Adipocyte (in vitro differentiated cells): Measurements from ENCODE around the gene PDE4B.
A peak's percentile ranks its signal among the peaks of the same experiment; 100 is the strongest.

Experiments
- DNase-seq: peaks from one replicate; pipeline ENCODE4 v3.0.0-alpha.2; 2015; ENCODE audit warnings: low read depth
- H3K27me3 ChIP-seq: replicated peaks from 2 replicates; pipeline ENCODE4 v1.7.0; 2013; ENCODE audit warnings: mild to moderate bottlenecking, low read length, moderate library complexity; ENCODE audit not compliant: control insufficient read depth, insufficient read depth
- H3K36me3 ChIP-seq: 2 replicates; pipeline ENCODE4 v1.7.0; 2013; ENCODE audit warnings: low read length, mild to moderate bottlenecking, moderate library complexity; ENCODE audit not compliant: control insufficient read depth, insufficient read depth, severe bottlenecking
- H3K4me1 ChIP-seq: 2 replicates; pipeline ENCODE4 v1.7.0; 2013; ENCODE audit warnings: mild to moderate bottlenecking, low read length, moderate library complexity; ENCODE audit not compliant: control insufficient read depth, insufficient read depth
- H3K4me3 ChIP-seq: 2 replicates; pipeline ENCODE4 v1.7.0; 2013; ENCODE audit warnings: mild to moderate bottlenecking, low read length, moderate library complexity
- H3K9ac ChIP-seq: 2 replicates; pipeline ENCODE4 v1.7.0; 2013; ENCODE audit warnings: mild to moderate bottlenecking, low read length, moderate library complexity
- H3K9me3 ChIP-seq: 2 replicates; pipeline ENCODE4 v1.7.0; 2013; ENCODE audit warnings: mild to moderate bottlenecking, low read length, moderate library complexity; ENCODE audit not compliant: control insufficient read depth

Gene PDE4B

DNA sequence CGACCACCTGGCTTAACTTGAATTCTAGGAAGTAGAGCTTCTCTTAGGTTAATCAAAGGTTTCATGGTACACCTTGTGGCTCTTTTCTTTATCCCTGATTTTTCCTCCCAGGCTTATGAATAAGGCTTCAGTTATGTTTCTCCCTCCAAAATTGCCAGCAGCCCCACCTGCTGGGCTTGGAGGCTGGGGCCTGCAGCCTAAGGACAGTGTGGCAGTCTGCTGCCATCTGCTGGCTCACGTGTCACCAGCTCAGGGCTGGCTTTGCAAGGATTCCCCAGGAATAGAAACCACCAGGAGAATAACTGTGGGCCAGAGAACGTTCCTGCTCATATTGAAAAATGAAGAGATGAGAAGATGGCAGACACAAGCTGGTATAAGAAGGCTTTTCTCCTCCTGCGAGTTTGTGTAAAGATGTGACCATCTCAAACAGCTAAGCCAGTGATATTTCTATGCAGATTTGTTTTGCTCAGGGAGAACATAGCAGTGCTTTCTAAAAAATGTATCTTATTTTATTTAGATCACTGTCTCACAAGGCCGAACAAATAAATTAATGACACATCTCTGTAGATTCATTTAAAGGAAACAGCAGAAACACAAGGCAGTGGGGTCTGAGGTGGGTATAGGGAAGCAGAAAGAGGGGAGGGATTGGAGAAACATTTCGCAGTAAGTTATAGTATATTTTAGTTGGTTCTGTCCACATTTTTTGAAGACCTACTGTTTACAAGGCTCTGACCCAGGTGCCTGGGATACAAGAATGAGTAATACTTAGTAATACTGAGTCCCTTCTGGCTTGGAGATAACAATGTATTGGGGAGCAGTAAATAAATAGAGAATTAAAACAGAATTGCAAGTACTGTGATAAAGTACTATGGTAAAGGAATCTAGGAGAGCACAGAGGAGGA, 450.2 kb downstream of the PDE4B start:
- peak; percentile 95 for DNase-seq
- H3K4me1 ChIP-seq: peaks cover 21% of the 10 kb centered on the region
- H3K36me3 ChIP-seq: no peaks in the 10 kb centered on the region
- H3K27me3 ChIP-seq: no peaks in the 10 kb centered on the region
- H3K4me3 ChIP-seq: no peak overlapping the region
- no peak overlapping the region for H3K9ac ChIP-seq
- no peaks in the 10 kb centered on the region for H3K9me3 ChIP-seq

- H3K36me3 ChIP-seq: no peaks in the 10 kb centered on the region
- no peaks in the 10 kb centered on the region for H3K27me3 ChIP-seq
- DNase-seq: no peak
- peaks cover 17% of the 10 kb centered on the region for H3K4me1 ChIP-seq
- H3K9me3 ChIP-seq: no peaks in the 10 kb centered on the region
- no peak overlapping the region for H3K4me3 ChIP-seq
- no peak overlapping the region for H3K9ac ChIP-seq
Observed at GRCh38 chr1:66243548-66244130, 450.9 kb downstream of the PDE4B start.

DNA sequence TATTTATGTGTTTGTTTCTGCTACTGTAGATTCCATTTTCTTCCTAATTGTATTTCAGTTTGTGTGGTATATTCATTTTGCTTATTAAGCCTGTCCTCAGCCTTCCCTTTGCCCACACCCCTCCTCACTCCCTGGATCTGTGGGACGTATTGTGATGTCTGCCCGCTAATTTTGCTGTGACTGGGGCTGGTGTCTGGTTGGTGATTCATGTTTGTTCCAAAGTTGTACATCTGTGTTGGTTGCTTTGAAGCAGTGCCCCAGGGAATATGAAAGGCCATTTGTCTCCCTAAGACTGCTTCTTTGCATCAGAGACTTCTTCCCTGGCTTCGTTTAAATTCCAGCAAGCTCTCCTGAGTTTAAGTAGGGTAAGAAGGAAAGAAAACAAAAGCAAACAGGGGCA, 451.7 kb downstream of the PDE4B start:
- no peaks in the 10 kb centered on the region for H3K36me3 ChIP-seq

GRCh38 chr1:66245691-66246090, 453.0 kb downstream of the PDE4B start:
- Histone ChIP-seq H3K9me3 (no peaks in the 10 kb centered on the region), H3K9ac (no peak overlapping the region), H3K4me1 (peaks cover 29% of the 10 kb centered on the region), H3K27me3 (no peaks in the 10 kb centered on the region), H3K4me3 (no peak overlapping the region), H3K36me3 (no peaks in the 10 kb centered on the region)
- no peak for DNase-seq

More for the DNA sequence above, 451.7 kb downstream of the PDE4B start:
- Histone ChIP-seq H3K9ac (no peak overlapping the region), H3K27me3 (no peaks in the 10 kb centered on the region), H3K4me1 (peaks cover 22% of the 10 kb centered on the region), H3K9me3 (no peaks in the 10 kb centered on the region), H3K4me3 (no peak overlapping the region)
- no peak for DNase-seq

GRCh38 chr1:66246351-66247269, 453.9 kb downstream of the PDE4B start:
- Histone ChIP-seq H3K4me1 (peaks cover 31% of the 10 kb centered on the region), H3K27me3 (no peaks in the 10 kb centered on the region), H3K36me3 (no peaks in the 10 kb centered on the region), H3K9me3 (no peaks in the 10 kb centered on the region), H3K9ac (no peak overlapping the region), H3K4me3 (no peak overlapping the region)
- peak; percentile 39 for DNase-seq

DNA sequence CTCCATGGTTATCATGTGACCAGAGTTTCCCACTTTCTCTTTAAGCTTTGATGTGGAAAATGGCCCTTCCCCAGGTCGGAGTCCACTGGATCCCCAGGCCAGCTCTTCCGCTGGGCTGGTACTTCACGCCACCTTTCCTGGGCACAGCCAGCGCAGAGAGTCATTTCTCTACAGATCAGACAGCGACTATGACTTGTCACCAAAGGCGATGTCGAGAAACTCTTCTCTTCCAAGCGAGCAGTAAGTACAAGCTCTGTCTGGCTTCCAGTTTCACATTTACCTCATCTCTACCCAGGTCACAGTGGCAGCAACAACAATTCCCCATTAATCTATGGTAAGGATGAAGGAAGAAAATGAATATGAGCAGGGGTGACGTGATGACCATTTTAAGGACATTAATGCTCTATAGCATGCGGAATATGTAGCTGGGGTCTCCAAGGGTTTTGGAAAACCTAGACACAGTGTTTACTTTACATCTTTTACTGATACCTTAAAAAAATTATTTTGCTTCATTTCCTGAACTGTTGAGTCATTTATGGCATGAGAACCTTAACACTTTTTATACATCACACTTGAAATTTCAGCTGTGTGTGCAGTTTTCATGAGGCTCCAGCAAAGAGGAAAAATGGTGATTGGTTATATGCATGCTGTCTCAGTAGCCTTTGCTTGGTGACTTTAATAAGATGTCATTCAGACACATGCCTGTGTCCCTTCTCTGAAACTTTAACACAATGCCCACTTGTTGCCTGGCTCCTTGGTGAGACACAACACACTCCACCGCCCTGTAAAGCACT, 454.9 kb downstream of the PDE4B start:
- H3K4me3 ChIP-seq: no peak overlapping the region
- no peaks in the 10 kb centered on the region for H3K27me3 ChIP-seq
- no peaks in the 10 kb centered on the region for H3K9me3 ChIP-seq
- DNase-seq: no peak
- H3K4me1 ChIP-seq: peaks cover 27% of the 10 kb centered on the region
- no peaks in the 10 kb centered on the region for H3K36me3 ChIP-seq
- no peak overlapping the region for H3K9ac ChIP-seq

DNA sequence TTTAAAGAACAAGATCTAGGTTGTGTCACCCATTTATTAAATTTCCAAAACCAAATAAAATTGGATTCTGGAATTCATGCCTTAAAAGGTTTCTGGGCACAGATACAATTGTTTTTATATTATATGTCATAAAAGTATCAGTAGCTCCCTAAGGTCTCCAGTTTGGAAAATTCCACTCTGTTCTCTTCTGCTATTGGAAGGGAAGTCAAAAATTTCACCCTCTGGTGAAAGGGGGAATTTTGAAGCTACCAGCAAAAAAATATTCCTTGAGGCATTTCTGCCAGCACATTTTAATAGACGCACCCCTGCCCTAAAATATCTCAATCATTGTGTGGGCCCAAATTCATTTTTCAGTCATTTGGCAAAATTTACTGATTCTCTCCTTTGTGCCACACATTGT, 455.6 kb downstream of the PDE4B start:
- Histone ChIP-seq H3K36me3 (no peaks in the 10 kb centered on the region), H3K4me1 (peaks cover 22% of the 10 kb centered on the region), H3K9ac (no peak overlapping the region), H3K9me3 (no peaks in the 10 kb centered on the region), H3K4me3 (no peak overlapping the region), H3K27me3 (no peaks in the 10 kb centered on the region)
- DNase-seq: no peak

DNA sequence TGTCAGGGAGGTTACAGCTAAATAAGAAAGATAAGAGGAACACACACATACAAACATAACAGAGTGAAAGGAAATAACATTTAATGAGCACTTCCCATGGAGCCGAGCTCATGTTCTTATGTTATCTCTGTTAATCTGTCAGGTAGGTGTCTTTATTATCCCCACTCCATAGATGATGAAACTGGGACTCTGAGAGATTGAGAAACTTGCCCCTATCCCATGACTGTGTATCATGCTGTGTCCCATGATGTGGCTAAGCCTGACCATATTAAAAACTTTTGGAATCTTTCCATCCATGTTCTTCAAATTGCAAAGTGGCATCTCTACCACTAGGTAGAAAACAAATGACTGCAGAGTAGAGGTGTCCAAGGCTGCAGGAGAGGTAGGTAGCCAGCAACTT, 456.1 kb downstream of the PDE4B start:
- Histone ChIP-seq H3K4me1 (peaks cover 17% of the 10 kb centered on the region), H3K27me3 (no peaks in the 10 kb centered on the region), H3K4me3 (no peak overlapping the region), H3K36me3 (no peaks in the 10 kb centered on the region), H3K9ac (no peak overlapping the region), H3K9me3 (no peaks in the 10 kb centered on the region)
- no peak for DNase-seq

- H3K9me3 ChIP-seq: no peaks in the 10 kb centered on the region
- no peaks in the 10 kb centered on the region for H3K27me3 ChIP-seq
- H3K9ac ChIP-seq: no peak overlapping the region
- no peak for DNase-seq
- peaks cover 15% of the 10 kb centered on the region for H3K4me1 ChIP-seq
- no peak overlapping the region for H3K4me3 ChIP-seq
- no peaks in the 10 kb centered on the region for H3K36me3 ChIP-seq
Observed at GRCh38 chr1:66250075-66250474, 457.4 kb downstream of the PDE4B start.

DNA sequence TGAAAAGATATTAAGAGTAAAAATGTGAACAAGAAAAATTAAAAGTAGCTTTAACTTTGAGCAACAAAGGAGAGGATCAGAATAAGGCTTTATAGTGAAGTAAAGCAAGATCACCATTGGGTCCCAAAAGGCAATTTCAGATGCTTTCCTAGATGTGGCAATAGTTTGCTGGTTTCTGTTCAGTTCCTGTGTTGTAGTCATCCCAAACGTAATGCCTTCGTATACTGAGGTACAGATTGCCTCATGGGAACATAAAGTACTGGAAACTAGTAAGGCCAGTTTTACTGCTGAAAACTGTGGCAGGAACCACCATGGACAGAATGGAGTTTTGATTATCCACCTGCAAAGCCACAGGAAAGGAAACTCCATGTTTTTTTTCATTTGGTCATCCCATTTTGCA, 457.8 kb downstream of the PDE4B start:
- no peak for DNase-seq
- Histone ChIP-seq H3K9me3 (no peaks in the 10 kb centered on the region), H3K4me1 (peaks cover 15% of the 10 kb centered on the region), H3K36me3 (no peaks in the 10 kb centered on the region), H3K27me3 (no peaks in the 10 kb centered on the region), H3K9ac (no peak overlapping the region), H3K4me3 (no peak overlapping the region)
